GM23248 (cell line): ENCODE measurements around the gene LRRFIP1. TPM values are rescaled to one million over a fixed set of nuclear protein-coding genes. Genes with fewer than 3 reads are reported as not detected.
A peak's percentile ranks its signal among the peaks of the same experiment; 100 is the strongest.

ENCODE experiments used
- DNase-seq: peaks from one replicate; pipeline ENCODE4 v3.0.0-alpha.2; 2015
- H2AFZ ChIP-seq: fragments of 200-600 bp; sonication (generic); 2 replicates; pipeline ENCODE4 v1.6.1; 2016; ENCODE audit warnings: antibody characterized with exemption
- H3F3A ChIP-seq: fragments of 200-600 bp; sonication (generic); 2 replicates; pipeline ENCODE4 v1.6.1; 2016; ENCODE audit warnings: mild to moderate bottlenecking, antibody characterized with exemption, mixed run types; ENCODE audit not compliant: insufficient read depth
- H3K27ac ChIP-seq: fragments of 200-600 bp; sonication (generic); 2 replicates; pipeline ENCODE4 v1.5.1; 2016; ENCODE audit warnings: mild to moderate bottlenecking
- H3K27me3 ChIP-seq: fragments of 200-600 bp; sonication (generic); replicated peaks from 2 replicates; pipeline ENCODE4 v1.6.1; 2016; ENCODE audit warnings: mild to moderate bottlenecking; ENCODE audit not compliant: insufficient read depth
- H3K36me3 ChIP-seq: fragments of 200-600 bp; sonication (generic); 2 replicates; pipeline ENCODE4 v1.6.1; 2016; ENCODE audit warnings: low read depth, mild to moderate bottlenecking
- H3K4me1 ChIP-seq: fragments of 200-600 bp; sonication (generic); 2 replicates; pipeline ENCODE4 v1.6.1; 2016; ENCODE audit warnings: mild to moderate bottlenecking; ENCODE audit not compliant: insufficient read depth
- H3K4me2 ChIP-seq: fragments of 200-600 bp; sonication (generic); one replicate; pipeline ENCODE4 v1.6.1; 2016; ENCODE audit warnings: mild to moderate bottlenecking; ENCODE audit not compliant: unreplicated experiment
- H3K4me3 ChIP-seq: fragments of 200-600 bp; sonication (generic); 2 replicates; pipeline ENCODE4 v1.5.1; 2016; ENCODE audit warnings: mild to moderate bottlenecking
- H3K79me2 ChIP-seq: fragments of 200-600 bp; sonication (generic); 2 replicates; pipeline ENCODE4 v1.6.1; 2016; ENCODE audit warnings: mild to moderate bottlenecking; ENCODE audit not compliant: insufficient read depth
- H3K9ac ChIP-seq: fragments of 200-600 bp; sonication (generic); 2 replicates; pipeline ENCODE4 v1.6.1; 2016; ENCODE audit warnings: mild to moderate bottlenecking
- H3K9me2 ChIP-seq: fragments of 200-600 bp; sonication (generic); 2 replicates; pipeline ENCODE4 v1.6.1; 2016; ENCODE audit warnings: mixed run types, mild to moderate bottlenecking, moderate library complexity; ENCODE audit not compliant: insufficient read depth
- H3K9me3 ChIP-seq: fragments of 200-600 bp; sonication (generic); one replicate; pipeline ENCODE4 v1.6.1; 2017; ENCODE audit warnings: low read depth
- H4K20me1 ChIP-seq: fragments of 200-600 bp; sonication (generic); 2 replicates; pipeline ENCODE4 v1.6.0; 2016; ENCODE audit not compliant: insufficient read depth
- EZH2 ChIP-seq: fragments of 200-600 bp; sonication (generic); IDR thresholded peaks from 2 replicates; pipeline ENCODE4 v1.6.1; 2018; ENCODE audit warnings: antibody characterized with exemption, mild to moderate bottlenecking; ENCODE audit not compliant: insufficient read depth, poor library complexity, severe bottlenecking
- EZH2phosphoT487 ChIP-seq: fragments of 200-600 bp; sonication (generic); IDR thresholded peaks from 2 replicates; pipeline ENCODE4 v1.6.1; 2018; ENCODE audit warnings: antibody characterized with exemption, moderate library complexity, mild to moderate bottlenecking, low read depth; ENCODE audit not compliant: insufficient read depth
- WGBS, 2 experiments: methylation state at CpG; one replicate each; pipeline ENCODE4 v1.1.6; 2015 to 2017; ENCODE audit warnings: low lambda C conversion rate in 2 of 2, low coverage in 1 of 2; ENCODE audit errors: missing lambda C conversion rate in 2 of 2; 5-methylcytosine and 5-hydroxymethylcytosine counted together
- in situ Hi-C: fragments of 300-500 bp; cut with MboI; formaldehyde crosslinking; loops from 2 replicates; pipeline ENCODE4 v1.15.0; 2020
- polyA plus RNA-seq: library from polyadenylated mRNA; unstranded; fragments of >200 nt; fragmentation: Nextera tagmentation; extraction: Ambion mirVana; gene quantifications from 2 replicates; pipeline ENCODE4 v1.2.1, GENCODE V29; 2016
- total RNA-seq: library from RNA; depleted of rRNA; stranded (reverse); fragments of >200 nt; shearing (Covaris generic); gene quantifications from 2 replicates; pipeline ENCODE4 v1.2.3, GENCODE V29; 2014

The LRRFIP1 gene
- total and polyA plus RNA-seq, 2 experiments from 2014 or later, result 84.4 to 159 TPM

DNA sequence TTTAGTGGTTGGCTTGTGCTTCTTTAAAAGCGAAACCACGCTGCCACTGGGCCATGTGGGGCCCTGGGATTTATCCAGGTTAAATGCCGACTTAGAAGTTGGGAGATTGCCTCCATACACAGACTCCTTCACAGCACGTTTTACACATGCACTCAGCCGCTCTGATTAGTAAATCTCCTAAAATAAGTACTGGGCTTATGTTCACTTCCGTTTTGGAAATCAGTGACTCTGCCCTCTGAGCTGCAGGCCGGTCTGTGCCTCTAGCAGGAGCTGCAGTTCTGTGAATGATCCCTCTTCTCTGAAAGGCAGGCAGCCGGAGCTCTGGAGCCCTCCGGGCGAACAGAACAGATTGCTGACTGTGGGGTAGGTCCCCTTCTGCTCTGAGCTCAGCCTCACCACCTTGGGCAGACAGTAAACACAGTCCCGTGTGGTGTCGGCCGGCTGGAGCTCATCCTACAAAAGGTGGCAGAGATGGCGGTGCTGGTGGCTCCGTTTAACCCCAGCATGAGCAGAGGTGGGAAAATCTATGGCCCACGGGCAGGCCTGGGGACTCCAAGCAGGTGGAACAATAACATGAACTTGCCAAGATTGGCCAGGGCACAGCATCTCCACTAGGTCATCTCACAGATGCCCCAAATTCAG, 27.1 kb upstream of the LRRFIP1 start:
- in situ Hi-C loops, result no loop called here
- H3K4me3 ChIP-seq, result peak overlapping the region; percentile 34; the same call in 1 of the 2 replicates
- H3K36me3 ChIP-seq, result no peaks in the 10 kb centered on the region
- H3F3A ChIP-seq, result no peaks in the 10 kb centered on the region
- H3K9me3 ChIP-seq, result no peaks in the 10 kb centered on the region
- WGBS, 2 experiments, result 11 to 14% methylated on average over 16 of the region's 16 CpGs
- H3K4me1 ChIP-seq, result peaks cover 12% of the 10 kb centered on the region
- no peaks in the 10 kb centered on the region for H4K20me1 ChIP-seq
- no peaks in the 10 kb centered on the region for H3K9me2 ChIP-seq
- H3K4me2 ChIP-seq, result peak overlapping the region; percentile 76
- peak overlapping the region; percentile 40 for H3K27ac ChIP-seq
- peak; percentile 84 for DNase-seq
- H3K9ac ChIP-seq, result peak overlapping the region; percentile 62
- H3K79me2 ChIP-seq, result no peaks in the 10 kb centered on the region
- H2AFZ ChIP-seq, result peak overlapping the region; percentile 95
- TF ChIP-seq EZH2 (no peak), EZH2phosphoT487 (no peak)
- H3K27me3 ChIP-seq, result no peaks in the 10 kb centered on the region

GRCh38 chr2:237601453-237602116, 25.8 kb upstream of the LRRFIP1 start:
- Histone ChIP-seq H3K4me1 (peaks cover 12% of the 10 kb centered on the region), H3F3A (no peaks in the 10 kb centered on the region), H3K36me3 (no peaks in the 10 kb centered on the region), H3K27ac (no peak overlapping the region), H3K4me2 (no peak overlapping the region), H3K9me2 (no peaks in the 10 kb centered on the region), H3K79me2 (no peaks in the 10 kb centered on the region), H3K9ac (no peak overlapping the region), H3K27me3 (no peaks in the 10 kb centered on the region), H3K9me3 (no peaks in the 10 kb centered on the region), H4K20me1 (no peaks in the 10 kb centered on the region), H3K4me3 (no peak overlapping the region), H2AFZ (no peak overlapping the region)
- DNase-seq, result no peak
- in situ Hi-C loops, result no loop called here
- TF ChIP-seq EZH2phosphoT487, result no peak
- no peak for TF ChIP-seq EZH2
- 96 to 98% methylated on average over 14 of the region's 14 CpGs for WGBS, 2 experiments

GRCh38 chr2:237602409-237602808, 25.0 kb upstream of the LRRFIP1 start:
- H3K9me3 ChIP-seq, result no peaks in the 10 kb centered on the region
- TF ChIP-seq EZH2 (no peak), EZH2phosphoT487 (no peak)
- H3K27me3 ChIP-seq, result no peaks in the 10 kb centered on the region
- H3K79me2 ChIP-seq, result no peaks in the 10 kb centered on the region
- no peaks in the 10 kb centered on the region for H3K9me2 ChIP-seq
- no peak overlapping the region for H3K27ac ChIP-seq
- DNase-seq, result no peak
- H3K4me1 ChIP-seq, result peaks cover 12% of the 10 kb centered on the region
- H2AFZ ChIP-seq, result no peak overlapping the region
- no peaks in the 10 kb centered on the region for H3F3A ChIP-seq
- H3K4me2 ChIP-seq, result no peak overlapping the region
- no peak overlapping the region for H3K4me3 ChIP-seq
- H3K36me3 ChIP-seq, result no peaks in the 10 kb centered on the region
- no peaks in the 10 kb centered on the region for H4K20me1 ChIP-seq
- in situ Hi-C loops, result no loop called here
- 90 to 91% methylated on average over 7 of the region's 7 CpGs for WGBS, 2 experiments
- no peak overlapping the region for H3K9ac ChIP-seq

DNA sequence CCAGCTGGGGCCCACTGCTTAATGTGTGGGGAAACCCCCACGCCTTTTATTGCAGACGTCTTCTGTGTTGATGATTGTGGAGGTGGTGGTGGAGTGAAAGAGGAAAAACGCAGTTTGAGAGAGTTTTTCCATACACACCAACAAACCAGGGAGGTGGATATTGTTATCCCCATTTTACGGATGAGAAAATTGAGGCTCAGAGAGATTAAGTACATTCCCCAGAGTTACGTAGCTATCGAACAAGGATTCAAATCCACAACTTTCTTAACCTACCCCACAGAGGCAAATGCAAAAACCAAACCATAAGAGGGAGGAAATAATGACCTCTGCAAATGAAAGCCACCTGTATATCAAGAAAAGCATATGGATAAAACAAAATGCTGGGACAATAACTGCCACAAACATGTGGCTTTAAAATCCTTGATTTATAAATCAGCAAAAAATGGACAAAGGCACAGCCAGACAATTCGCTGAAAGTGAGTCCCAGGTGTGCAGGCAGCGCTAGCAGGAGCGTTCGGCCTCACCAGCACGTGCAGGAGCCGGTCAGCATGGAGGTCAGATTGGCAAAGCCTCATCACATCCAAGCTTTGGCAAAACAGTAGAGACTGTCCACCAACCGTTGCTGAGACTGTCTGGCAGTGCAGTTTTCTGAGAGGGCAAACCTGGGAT, 24.2 kb upstream of the LRRFIP1 start:
- Histone ChIP-seq H3K79me2 (no peaks in the 10 kb centered on the region), H4K20me1 (no peaks in the 10 kb centered on the region), H3K9me3 (no peaks in the 10 kb centered on the region), H3K27ac (no peak overlapping the region), H3K27me3 (no peaks in the 10 kb centered on the region), H3K9ac (peak overlapping the region; percentile 34; the same call in 1 of the 2 replicates), H3K4me3 (no peak overlapping the region), H3K36me3 (no peaks in the 10 kb centered on the region), H3K4me1 (peaks cover 12% of the 10 kb centered on the region), H3K9me2 (no peaks in the 10 kb centered on the region), H2AFZ (peak overlapping the region; percentile 65), H3F3A (no peaks in the 10 kb centered on the region), H3K4me2 (peak overlapping the region; percentile 55)
- TF ChIP-seq EZH2, result no peak
- no peak for TF ChIP-seq EZH2phosphoT487
- in situ Hi-C loops, result no loop called here
- WGBS, 2 experiments, result 93% methylated on average over 13 of the region's 13 CpGs
- no peak for DNase-seq
